GM12864 (cell line): ENCODE measurements around the gene ITLN2.
A peak's percentile ranks its signal among the peaks of the same experiment; 100 is the strongest.
"Not testable (repeated sequence)": the region's sequence is repeated elsewhere in the genome, so short reads cannot be mapped to it uniquely, and the experiment has no call there.

Experiments
- DNase-seq: peaks from one replicate; pipeline ENCODE4 v3.0.0-alpha.2; 2011; ENCODE audit warnings: low read depth
- H3K4me3 ChIP-seq: 2 replicates; pipeline ENCODE4 v1.5.1; 2011; ENCODE audit warnings: mild to moderate bottlenecking, low read depth, low read length, control low read depth
- TF ChIP-seq, protein P1 (sequence below): IDR thresholded peaks from 2 replicates; pipeline ENCODE4 v1.5.1; 2011; ENCODE audit warnings: low read depth, mild to moderate bottlenecking, moderate library complexity, low read length, control low read depth, inconsistent platforms; ENCODE audit errors: missing control alignments

Gene ITLN2

DNA sequence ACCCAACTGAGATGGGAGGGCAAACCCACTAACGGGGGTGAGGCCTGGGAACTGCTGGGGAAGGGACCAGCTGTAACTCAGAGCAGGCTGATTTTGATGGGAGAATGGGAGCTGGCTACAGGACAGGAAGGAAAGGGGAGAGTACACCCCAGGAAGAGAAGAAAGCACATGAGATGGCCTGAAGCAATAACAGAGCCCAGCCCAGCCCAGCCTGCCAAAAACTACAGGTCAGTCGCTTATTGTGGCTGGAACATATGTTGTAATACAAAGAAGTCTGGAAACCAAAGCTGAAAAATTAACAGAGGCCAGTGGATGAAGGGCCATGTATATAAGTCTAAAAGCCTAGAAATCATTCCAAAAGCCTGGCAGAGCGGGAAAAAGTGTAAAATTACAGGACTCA, 1.6 kb downstream of the ITLN2 start:
- TF ChIP-seq, protein P1, sequence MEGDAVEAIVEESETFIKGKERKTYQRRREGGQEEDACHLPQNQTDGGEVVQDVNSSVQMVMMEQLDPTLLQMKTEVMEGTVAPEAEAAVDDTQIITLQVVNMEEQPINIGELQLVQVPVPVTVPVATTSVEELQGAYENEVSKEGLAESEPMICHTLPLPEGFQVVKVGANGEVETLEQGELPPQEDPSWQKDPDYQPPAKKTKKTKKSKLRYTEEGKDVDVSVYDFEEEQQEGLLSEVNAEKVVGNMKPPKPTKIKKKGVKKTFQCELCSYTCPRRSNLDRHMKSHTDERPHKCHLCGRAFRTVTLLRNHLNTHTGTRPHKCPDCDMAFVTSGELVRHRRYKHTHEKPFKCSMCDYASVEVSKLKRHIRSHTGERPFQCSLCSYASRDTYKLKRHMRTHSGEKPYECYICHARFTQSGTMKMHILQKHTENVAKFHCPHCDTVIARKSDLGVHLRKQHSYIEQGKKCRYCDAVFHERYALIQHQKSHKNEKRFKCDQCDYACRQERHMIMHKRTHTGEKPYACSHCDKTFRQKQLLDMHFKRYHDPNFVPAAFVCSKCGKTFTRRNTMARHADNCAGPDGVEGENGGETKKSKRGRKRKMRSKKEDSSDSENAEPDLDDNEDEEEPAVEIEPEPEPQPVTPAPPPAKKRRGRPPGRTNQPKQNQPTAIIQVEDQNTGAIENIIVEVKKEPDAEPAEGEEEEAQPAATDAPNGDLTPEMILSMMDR, result no peak
- H3K4me3 ChIP-seq, result no peak overlapping the region

DNA sequence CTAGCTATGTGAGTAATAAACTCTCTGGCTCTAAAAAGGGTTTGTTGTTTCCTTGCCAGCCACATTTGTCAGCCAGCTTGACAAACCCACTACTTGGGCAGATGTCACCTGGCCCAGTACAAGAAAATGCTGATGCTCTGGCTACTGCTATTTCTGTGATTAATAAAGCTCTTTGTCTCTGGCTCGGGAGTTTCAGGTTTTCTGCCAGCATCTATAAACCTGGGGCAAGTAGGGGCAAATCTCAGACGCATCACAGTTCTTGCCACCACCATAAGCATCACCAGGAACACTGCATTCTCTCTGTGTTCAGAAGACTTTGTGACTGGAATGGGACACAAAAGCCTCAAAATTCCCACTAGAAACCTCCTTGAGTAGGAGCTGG, 2.5 kb downstream of the ITLN2 start:
- no peak overlapping the region for H3K4me3 ChIP-seq
- no peak for DNase-seq
- TF ChIP-seq, protein P1, result no peak

More for the DNA sequence above, 1.6 kb downstream of the ITLN2 start:
- DNase-seq, result no peak

DNA sequence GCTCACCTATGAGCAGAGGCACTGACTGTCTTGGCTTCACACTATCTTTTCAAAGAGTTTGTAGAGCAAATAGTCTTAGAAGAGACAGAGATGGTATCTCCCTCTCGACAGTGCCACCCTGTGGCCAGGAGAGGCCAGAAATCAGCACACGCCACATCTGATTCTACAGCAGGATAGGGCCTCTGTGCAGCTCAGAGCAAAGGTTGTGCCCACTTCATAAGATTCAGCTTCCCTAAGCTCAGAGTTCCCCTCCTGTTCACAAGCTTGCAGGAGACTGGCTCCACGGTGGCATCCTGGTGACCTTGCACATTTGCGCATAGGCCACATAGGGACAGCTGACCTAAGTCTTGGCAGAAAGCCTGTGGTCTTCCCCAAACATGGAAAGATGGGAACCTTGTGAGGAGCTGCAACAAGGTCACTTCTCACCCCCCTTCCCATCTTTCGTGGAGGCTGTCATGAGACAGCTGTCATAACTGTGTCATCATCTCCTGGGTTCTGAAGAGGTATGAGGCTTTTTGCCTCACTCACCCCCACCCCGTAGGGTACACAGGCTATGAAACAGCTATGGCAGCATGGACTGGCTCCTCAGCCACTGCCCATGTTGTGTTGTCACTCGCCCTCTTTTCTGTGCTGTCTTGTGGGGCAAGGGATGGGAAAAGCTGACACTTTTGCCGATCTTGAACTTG, 3.0 kb downstream of the ITLN2 start:
- H3K4me3 ChIP-seq, result no peak overlapping the region
- TF ChIP-seq, protein P1, result peak; percentile 90
- peak; percentile 34 for DNase-seq

DNA sequence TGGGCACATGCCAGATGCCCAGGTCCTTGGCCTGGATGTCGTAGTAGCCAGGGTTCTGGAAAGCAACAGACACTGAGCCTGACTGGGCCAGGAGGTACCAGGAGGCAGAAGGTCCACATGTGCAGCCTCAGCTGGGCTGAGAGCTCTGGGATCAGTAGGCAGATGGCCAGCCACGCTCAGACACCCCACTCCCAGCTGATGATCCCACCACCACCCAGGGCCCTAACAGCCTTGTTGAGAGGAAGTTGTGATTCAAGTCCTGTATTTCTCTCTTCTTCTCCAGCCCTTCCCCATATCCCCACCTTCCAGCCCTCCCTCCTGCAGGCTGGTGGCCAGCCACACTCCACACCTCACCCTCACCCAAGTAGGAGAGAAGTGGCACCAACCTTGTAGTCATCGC, 4.0 kb downstream of the ITLN2 start:
- no peak overlapping the region for H3K4me3 ChIP-seq
- TF ChIP-seq, protein P1, result no peak
- no peak for DNase-seq

DNA sequence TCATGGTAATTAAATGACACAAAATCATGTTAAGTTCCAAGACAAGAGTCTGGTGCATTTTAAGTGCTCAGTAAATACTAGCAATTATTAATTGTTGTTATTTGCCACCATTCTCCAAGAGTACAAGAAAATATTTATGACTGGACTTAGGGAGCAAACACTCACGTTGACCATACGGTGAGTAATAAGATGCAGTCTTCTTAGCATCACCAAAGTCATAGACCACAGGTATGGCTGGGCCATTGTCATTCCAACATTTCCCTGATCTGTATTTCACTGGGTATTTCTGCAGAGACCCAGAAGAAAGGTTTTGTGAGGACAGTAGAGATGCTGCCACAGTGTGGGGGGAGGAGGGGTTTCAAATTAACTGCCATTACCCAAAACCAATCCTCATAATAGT, 4.7 kb downstream of the ITLN2 start:
- TF ChIP-seq, protein P1, result no peak
- no peak overlapping the region for H3K4me3 ChIP-seq
- no peak for DNase-seq

DNA sequence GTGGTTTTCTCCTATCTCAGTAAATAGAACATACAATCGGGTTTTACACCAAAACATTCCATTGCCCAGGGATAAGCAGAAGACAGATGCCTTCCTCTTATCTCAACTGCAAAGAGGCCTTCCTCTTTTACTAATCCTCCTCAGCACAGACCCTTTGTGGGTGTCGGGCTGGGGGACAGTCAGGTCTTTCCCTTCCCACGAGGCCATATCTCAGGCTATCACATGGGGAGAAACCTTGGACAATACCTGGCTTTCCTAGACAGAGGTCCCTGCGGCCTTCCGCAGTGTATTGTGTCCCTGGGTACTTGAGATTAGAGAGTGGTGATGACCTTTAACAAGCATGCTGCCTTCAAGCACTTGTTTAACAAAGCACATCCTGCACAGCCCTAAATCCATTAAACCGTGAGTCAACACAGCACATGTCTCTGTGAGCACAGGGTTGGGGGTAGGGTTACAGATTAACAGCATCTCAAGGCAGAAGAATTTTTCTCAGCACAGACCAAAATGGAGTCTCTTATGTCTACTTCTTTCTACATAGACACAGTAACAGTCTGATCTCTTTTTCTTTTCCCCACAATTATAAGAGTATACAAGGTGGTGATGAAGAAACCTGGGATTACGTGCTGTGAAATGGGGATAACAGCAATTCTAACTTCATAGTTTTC, 5.3 kb downstream of the ITLN2 start:
- H3K4me3 ChIP-seq, DNase-seq: not testable (repeated sequence)

DNA sequence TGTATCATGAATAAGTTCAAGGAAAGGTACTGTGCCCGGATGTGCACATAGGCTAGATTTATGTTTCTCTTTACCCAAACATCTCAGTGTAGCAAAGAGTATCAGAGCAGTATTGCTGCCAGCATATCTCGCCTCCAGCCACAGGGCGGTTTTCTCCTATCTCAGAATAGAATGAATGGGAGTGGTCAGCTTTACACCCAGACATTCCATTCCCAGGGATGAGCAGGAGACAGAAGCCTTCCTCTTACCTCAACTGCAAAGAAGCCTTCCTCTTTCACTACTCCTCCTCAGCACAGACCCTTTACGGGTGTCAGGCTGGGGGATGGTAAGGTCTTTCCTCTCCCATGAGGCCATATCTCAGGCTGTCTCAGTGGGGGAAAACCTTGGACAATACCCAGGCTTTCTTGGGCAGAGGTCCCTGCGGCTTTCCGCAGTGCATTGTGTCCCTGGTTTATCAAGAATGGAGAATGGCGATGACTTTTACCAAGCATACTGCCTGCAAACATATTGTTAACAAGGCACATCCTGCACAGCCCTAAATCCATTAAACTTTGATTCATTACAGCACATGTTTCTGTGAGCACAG, 7.3 kb downstream of the ITLN2 start:
- DNase-seq, H3K4me3 ChIP-seq: not testable (repeated sequence)

DNA sequence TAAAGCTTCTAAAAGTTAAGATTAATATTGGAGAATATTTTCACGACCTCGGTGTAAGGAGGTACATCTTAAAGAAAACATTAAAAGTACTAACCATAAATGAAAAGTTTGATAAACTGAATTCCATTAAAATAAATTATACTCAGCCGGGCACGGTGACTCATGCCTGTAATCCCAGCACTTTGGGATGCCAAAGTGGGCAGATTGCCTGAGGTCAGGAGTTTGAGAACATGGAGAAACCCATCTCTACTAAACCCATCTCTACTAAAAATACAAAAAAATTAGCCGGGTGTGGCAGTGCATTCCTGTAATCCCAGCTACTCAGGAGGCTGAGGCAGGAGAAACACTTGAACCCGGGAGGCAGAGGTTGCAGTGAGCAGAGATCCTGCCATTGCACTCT, 8.7 kb downstream of the ITLN2 start:
- H3K4me3 ChIP-seq, DNase-seq: not testable (repeated sequence)
